GM23248 (cell line): Measurements from ENCODE around the gene GAPVD1. TPM values are rescaled to one million over a fixed set of nuclear protein-coding genes. Genes with fewer than 3 reads are reported as not detected.
A peak's percentile ranks its signal among the peaks of the same experiment; 100 is the strongest.
"Not testable (repeated sequence)": the region's sequence is repeated elsewhere in the genome, so short reads cannot be mapped to it uniquely, and the experiment has no call there.

ENCODE experiments used
- DNase-seq: peaks from one replicate; pipeline ENCODE4 v3.0.0-alpha.2; 2015
- H2AFZ ChIP-seq: fragments of 200-600 bp; sonication (generic); 2 replicates; pipeline ENCODE4 v1.6.1; 2016; ENCODE audit warnings: antibody characterized with exemption
- H3F3A ChIP-seq: fragments of 200-600 bp; sonication (generic); 2 replicates; pipeline ENCODE4 v1.6.1; 2016; ENCODE audit warnings: mild to moderate bottlenecking, antibody characterized with exemption, mixed run types; ENCODE audit not compliant: insufficient read depth
- H3K27ac ChIP-seq: fragments of 200-600 bp; sonication (generic); 2 replicates; pipeline ENCODE4 v1.5.1; 2016; ENCODE audit warnings: mild to moderate bottlenecking
- H3K27me3 ChIP-seq: fragments of 200-600 bp; sonication (generic); replicated peaks from 2 replicates; pipeline ENCODE4 v1.6.1; 2016; ENCODE audit warnings: mild to moderate bottlenecking; ENCODE audit not compliant: insufficient read depth
- H3K36me3 ChIP-seq: fragments of 200-600 bp; sonication (generic); 2 replicates; pipeline ENCODE4 v1.6.1; 2016; ENCODE audit warnings: low read depth, mild to moderate bottlenecking
- H3K4me1 ChIP-seq: fragments of 200-600 bp; sonication (generic); 2 replicates; pipeline ENCODE4 v1.6.1; 2016; ENCODE audit warnings: mild to moderate bottlenecking; ENCODE audit not compliant: insufficient read depth
- H3K4me2 ChIP-seq: fragments of 200-600 bp; sonication (generic); one replicate; pipeline ENCODE4 v1.6.1; 2016; ENCODE audit warnings: mild to moderate bottlenecking; ENCODE audit not compliant: unreplicated experiment
- H3K4me3 ChIP-seq: fragments of 200-600 bp; sonication (generic); 2 replicates; pipeline ENCODE4 v1.5.1; 2016; ENCODE audit warnings: mild to moderate bottlenecking
- H3K79me2 ChIP-seq: fragments of 200-600 bp; sonication (generic); 2 replicates; pipeline ENCODE4 v1.6.1; 2016; ENCODE audit warnings: mild to moderate bottlenecking; ENCODE audit not compliant: insufficient read depth
- H3K9ac ChIP-seq: fragments of 200-600 bp; sonication (generic); 2 replicates; pipeline ENCODE4 v1.6.1; 2016; ENCODE audit warnings: mild to moderate bottlenecking
- H3K9me2 ChIP-seq: fragments of 200-600 bp; sonication (generic); 2 replicates; pipeline ENCODE4 v1.6.1; 2016; ENCODE audit warnings: mixed run types, mild to moderate bottlenecking, moderate library complexity; ENCODE audit not compliant: insufficient read depth
- H3K9me3 ChIP-seq: fragments of 200-600 bp; sonication (generic); one replicate; pipeline ENCODE4 v1.6.1; 2017; ENCODE audit warnings: low read depth
- H4K20me1 ChIP-seq: fragments of 200-600 bp; sonication (generic); 2 replicates; pipeline ENCODE4 v1.6.0; 2016; ENCODE audit not compliant: insufficient read depth
- EZH2 ChIP-seq: fragments of 200-600 bp; sonication (generic); IDR thresholded peaks from 2 replicates; pipeline ENCODE4 v1.6.1; 2018; ENCODE audit warnings: antibody characterized with exemption, mild to moderate bottlenecking; ENCODE audit not compliant: insufficient read depth, poor library complexity, severe bottlenecking
- EZH2phosphoT487 ChIP-seq: fragments of 200-600 bp; sonication (generic); IDR thresholded peaks from 2 replicates; pipeline ENCODE4 v1.6.1; 2018; ENCODE audit warnings: antibody characterized with exemption, moderate library complexity, mild to moderate bottlenecking, low read depth; ENCODE audit not compliant: insufficient read depth
- WGBS, 2 experiments: methylation state at CpG; one replicate each; pipeline ENCODE4 v1.1.6; 2015 to 2017; ENCODE audit warnings: low lambda C conversion rate in 2 of 2, low coverage in 1 of 2; ENCODE audit errors: missing lambda C conversion rate in 2 of 2; 5-methylcytosine and 5-hydroxymethylcytosine counted together
- in situ Hi-C: fragments of 300-500 bp; cut with MboI; formaldehyde crosslinking; loops from 2 replicates; pipeline ENCODE4 v1.15.0; 2020
- polyA plus RNA-seq: library from polyadenylated mRNA; unstranded; fragments of >200 nt; fragmentation: Nextera tagmentation; extraction: Ambion mirVana; gene quantifications from 2 replicates; pipeline ENCODE4 v1.2.1, GENCODE V29; 2016
- total RNA-seq: library from RNA; depleted of rRNA; stranded (reverse); fragments of >200 nt; shearing (Covaris generic); gene quantifications from 2 replicates; pipeline ENCODE4 v1.2.3, GENCODE V29; 2014; rRNA removed

The GAPVD1 gene
- total RNA-seq (33.6 and 36.3 TPM in 2 replicates), polyA plus RNA-seq (37.0 and 39.5 TPM in 2 replicates)

GRCh38 chr9:125261501-125262293, at the start of gene GAPVD1:
TSS of gene GAPVD1 (plus strand) at chr9:125261826. CDS start at chr9:125298922, 37,096 bp downstream.
- peak within 1 kb of the TSS; percentile 79 for H2AFZ ChIP-seq
- DNase-seq, result peak; percentile 94
- H3K9me2 ChIP-seq, result no peaks in the 10 kb centered on the region
- peak within 1 kb of the TSS; percentile 92 for H3K9ac ChIP-seq
- H3K4me3 ChIP-seq, result peak within 1 kb of the TSS; percentile 88
- no peaks in the 10 kb centered on the region for H3F3A ChIP-seq
- peaks cover 4% of the 10 kb centered on the region; the same call in 1 of the 2 replicates for H3K4me1 ChIP-seq
- no peaks in the 10 kb centered on the region for H3K36me3 ChIP-seq
- TF ChIP-seq EZH2phosphoT487 (no peak), EZH2 (no peak)
- in situ Hi-C loops, result no loop called here
- H3K79me2 ChIP-seq, result peaks cover 51% of the 10 kb centered on the region
- WGBS, 2 experiments, result 1 to 2% methylated on average over 41 to 63 of the region's 72 CpGs
- H3K27me3 ChIP-seq, result no peaks in the 10 kb centered on the region
- H3K9me3 ChIP-seq, result no peaks in the 10 kb centered on the region
- H4K20me1 ChIP-seq, result no peaks in the 10 kb centered on the region
- peak within 1 kb of the TSS; percentile 96 for H3K4me2 ChIP-seq
- H3K27ac ChIP-seq, result peak within 1 kb of the TSS; percentile 47

- Histone ChIP-seq H3K27ac (no peak overlapping the region), H3F3A (no peaks in the 10 kb centered on the region), H3K79me2 (no peaks in the 10 kb centered on the region), H3K9me2 (no peaks in the 10 kb centered on the region), H3K9me3 (no peaks in the 10 kb centered on the region), H3K4me2 (no peak overlapping the region), H3K9ac (no peak overlapping the region), H3K4me3 (no peak overlapping the region), H2AFZ (no peak overlapping the region), H3K27me3 (no peaks in the 10 kb centered on the region), H3K36me3 (peaks cover 40% of the 10 kb centered on the region; the same call in 1 of the 2 replicates), H3K4me1 (no peaks in the 10 kb centered on the region), H4K20me1 (no peaks in the 10 kb centered on the region)
- in situ Hi-C loops, result no loop called here
- DNase-seq, result no peak
- WGBS, 2 experiments, result 89 to 94% methylated on average over 5 of the region's 5 CpGs
- TF ChIP-seq EZH2 (no peak), EZH2phosphoT487 (no peak)
Observed at GRCh38 chr9:125214186-125214585, 47.4 kb upstream of the GAPVD1 start.

- H3K9ac ChIP-seq, result no peak overlapping the region
- peaks cover 9% of the 10 kb centered on the region; the same call in 1 of the 2 replicates for H3K36me3 ChIP-seq
- H3K4me1 ChIP-seq, result no peaks in the 10 kb centered on the region
- H3K4me2 ChIP-seq, result no peak overlapping the region
- no peaks in the 10 kb centered on the region for H4K20me1 ChIP-seq
- in situ Hi-C loops, result no loop called here
- no peaks in the 10 kb centered on the region for H3F3A ChIP-seq
- H3K27ac ChIP-seq, result no peak overlapping the region
- WGBS, 2 experiments, result 98% methylated on average over 3 of the region's 3 CpGs
- no peak for TF ChIP-seq EZH2
- no peak for TF ChIP-seq EZH2phosphoT487
- no peaks in the 10 kb centered on the region for H3K9me2 ChIP-seq
- no peaks in the 10 kb centered on the region for H3K9me3 ChIP-seq
- H3K79me2 ChIP-seq, result no peaks in the 10 kb centered on the region
- H2AFZ ChIP-seq, result no peak overlapping the region
- DNase-seq, result no peak
- H3K27me3 ChIP-seq, result no peaks in the 10 kb centered on the region
- no peak overlapping the region for H3K4me3 ChIP-seq
Observed at GRCh38 chr9:125218621-125219020, 43.0 kb upstream of the GAPVD1 start.

GRCh38 chr9:125224858-125225257, 36.8 kb upstream of the GAPVD1 start:
- DNase-seq, H3K4me2 ChIP-seq, H3K9ac ChIP-seq, H3F3A ChIP-seq, H4K20me1 ChIP-seq, H3K9me3 ChIP-seq, H3K4me3 ChIP-seq, H3K4me1 ChIP-seq, in situ Hi-C loops, H3K9me2 ChIP-seq, H3K79me2 ChIP-seq, H3K27me3 ChIP-seq, H3K36me3 ChIP-seq, H3K27ac ChIP-seq, H2AFZ ChIP-seq: not testable (repeated sequence)

- Histone ChIP-seq H2AFZ (no peak overlapping the region), H3K36me3 (peaks cover 6% of the 10 kb centered on the region; the same call in 1 of the 2 replicates), H3K4me3 (no peak overlapping the region), H3K9me3 (no peaks in the 10 kb centered on the region), H3K4me2 (no peak overlapping the region), H3K27me3 (no peaks in the 10 kb centered on the region), H3K9ac (no peak overlapping the region), H3K79me2 (no peaks in the 10 kb centered on the region), H3K27ac (no peak overlapping the region), H3K9me2 (no peaks in the 10 kb centered on the region), H3F3A (peaks cover 7% of the 10 kb centered on the region), H4K20me1 (no peaks in the 10 kb centered on the region), H3K4me1 (no peaks in the 10 kb centered on the region)
- no peak for TF ChIP-seq EZH2phosphoT487
- TF ChIP-seq EZH2, result no peak
- in situ Hi-C loops, result no loop called here
- 87 to 95% methylated on average over 6 of the region's 6 CpGs for WGBS, 2 experiments
- no peak for DNase-seq
Observed at GRCh38 chr9:125227761-125228160, 33.9 kb upstream of the GAPVD1 start.
